Adrenal gland (tissue), 5 donors: Measurements from ENCODE around the gene FHAD1.

ENCODE experiments used
- CTCF ChIP-seq, 6 experiments: fragments of 450-650 bp in 4 of 6; fragments of 200-600 bp in 2 of 6; sonication (generic) in 1 of 6; IDR thresholded peaks; 1 replicate in 5 of 6; 2 replicates in 1 of 6; pipeline versions ENCODE4 v1.5.1 to v1.8.0; 2016 to 2021; ENCODE audit warnings: antibody characterized with exemption in 6 of 6, mild to moderate bottlenecking in 2 of 6, moderate library complexity in 1 of 6
- POLR2A ChIP-seq, 2 donors: fragments of 450-650 bp; IDR thresholded peaks; one replicate each; pipeline ENCODE4 v1.6.1; 2017; ENCODE audit warnings: antibody characterized with exemption in 2 of 2, mild to moderate bottlenecking in 2 of 2, moderate library complexity in 1 of 2
- donor health status: DM: no; HTN: no; CAD: no.

GRCh38 chr1:15277447-15277838, 30.4 kb downstream of the FHAD1 start:
- no peak for TF ChIP-seq CTCF (IDR thresholded peaks at IDR 0.05)
- no peak for TF ChIP-seq POLR2A (IDR thresholded peaks at IDR 0.05)
